Liver (tissue), 3 donors: Measurements from ENCODE around the gene GRIN1.

Experiments
- RAD21 ChIP-seq, 2 donors: IDR thresholded peaks; 2 replicates each; pipeline ENCODE4 v1.6.1; 2016; ENCODE audit warnings: antibody characterized with exemption in 2 of 2, mild to moderate bottlenecking in 2 of 2
- RXRA ChIP-seq, 2 donors: IDR thresholded peaks; 2 replicates each; pipeline ENCODE4 v1.6.1; 2017 to 2018; ENCODE audit warnings: antibody characterized with exemption in 2 of 2, mild to moderate bottlenecking in 1 of 2
- SP1 ChIP-seq: IDR thresholded peaks from 2 replicates; pipeline ENCODE4 v1.6.1; 2018; ENCODE audit warnings: antibody characterized with exemption, mild to moderate bottlenecking
- YY1 ChIP-seq: IDR thresholded peaks from 2 replicates; pipeline ENCODE4 v1.6.1; 2016; ENCODE audit warnings: antibody characterized with exemption, mild to moderate bottlenecking
- TF ChIP-seq, protein P1 (sequence below): fragments of 150-350 bp; IDR thresholded peaks from 2 replicates; pipeline ENCODE4 v1.5.1; 2017; ENCODE audit warnings: improper control_type of control experiment, low read depth, low read length; ENCODE audit not compliant: missing input control
- TF ChIP-seq, protein P2 (sequence below): IDR thresholded peaks from 2 replicates; pipeline ENCODE4 v1.6.1; 2016; ENCODE audit warnings: antibody characterized with exemption
- TF ChIP-seq, protein P3 (sequence below): IDR thresholded peaks from 2 replicates; pipeline ENCODE4 v1.6.1; 2016; ENCODE audit warnings: antibody characterized with exemption
- donor health status: healthy.
- donor health status: healthy.

DNA sequence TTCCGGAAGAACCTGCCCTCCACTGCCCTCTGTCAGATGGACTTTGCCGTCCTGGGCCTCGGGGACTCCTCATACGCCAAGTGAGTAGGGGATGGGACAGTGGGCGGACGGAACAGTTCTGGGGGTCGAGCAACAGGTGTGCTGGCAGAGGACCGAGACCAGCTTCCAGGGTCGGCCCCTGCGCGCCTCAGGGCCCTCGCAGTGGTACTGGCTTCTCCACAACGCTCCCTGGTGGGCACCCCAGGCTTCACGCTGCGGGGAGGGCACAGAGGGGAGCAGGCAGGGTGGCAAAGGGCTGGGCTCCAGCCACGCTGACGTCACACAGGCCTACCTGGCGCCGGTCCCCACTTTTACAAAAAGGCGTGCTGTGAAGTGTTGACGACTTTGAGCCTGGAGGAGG lies 73.6 kb downstream of the GRIN1 start:
- no peak for TF ChIP-seq YY1
- no peak for TF ChIP-seq RXRA (IDR thresholded peaks at IDR 0.05)
- TF ChIP-seq, protein P1, sequence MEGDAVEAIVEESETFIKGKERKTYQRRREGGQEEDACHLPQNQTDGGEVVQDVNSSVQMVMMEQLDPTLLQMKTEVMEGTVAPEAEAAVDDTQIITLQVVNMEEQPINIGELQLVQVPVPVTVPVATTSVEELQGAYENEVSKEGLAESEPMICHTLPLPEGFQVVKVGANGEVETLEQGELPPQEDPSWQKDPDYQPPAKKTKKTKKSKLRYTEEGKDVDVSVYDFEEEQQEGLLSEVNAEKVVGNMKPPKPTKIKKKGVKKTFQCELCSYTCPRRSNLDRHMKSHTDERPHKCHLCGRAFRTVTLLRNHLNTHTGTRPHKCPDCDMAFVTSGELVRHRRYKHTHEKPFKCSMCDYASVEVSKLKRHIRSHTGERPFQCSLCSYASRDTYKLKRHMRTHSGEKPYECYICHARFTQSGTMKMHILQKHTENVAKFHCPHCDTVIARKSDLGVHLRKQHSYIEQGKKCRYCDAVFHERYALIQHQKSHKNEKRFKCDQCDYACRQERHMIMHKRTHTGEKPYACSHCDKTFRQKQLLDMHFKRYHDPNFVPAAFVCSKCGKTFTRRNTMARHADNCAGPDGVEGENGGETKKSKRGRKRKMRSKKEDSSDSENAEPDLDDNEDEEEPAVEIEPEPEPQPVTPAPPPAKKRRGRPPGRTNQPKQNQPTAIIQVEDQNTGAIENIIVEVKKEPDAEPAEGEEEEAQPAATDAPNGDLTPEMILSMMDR, result no peak
- TF ChIP-seq, protein P2, sequence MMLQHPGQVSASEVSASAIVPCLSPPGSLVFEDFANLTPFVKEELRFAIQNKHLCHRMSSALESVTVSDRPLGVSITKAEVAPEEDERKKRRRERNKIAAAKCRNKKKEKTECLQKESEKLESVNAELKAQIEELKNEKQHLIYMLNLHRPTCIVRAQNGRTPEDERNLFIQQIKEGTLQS, result no peak
- TF ChIP-seq, protein P3, sequence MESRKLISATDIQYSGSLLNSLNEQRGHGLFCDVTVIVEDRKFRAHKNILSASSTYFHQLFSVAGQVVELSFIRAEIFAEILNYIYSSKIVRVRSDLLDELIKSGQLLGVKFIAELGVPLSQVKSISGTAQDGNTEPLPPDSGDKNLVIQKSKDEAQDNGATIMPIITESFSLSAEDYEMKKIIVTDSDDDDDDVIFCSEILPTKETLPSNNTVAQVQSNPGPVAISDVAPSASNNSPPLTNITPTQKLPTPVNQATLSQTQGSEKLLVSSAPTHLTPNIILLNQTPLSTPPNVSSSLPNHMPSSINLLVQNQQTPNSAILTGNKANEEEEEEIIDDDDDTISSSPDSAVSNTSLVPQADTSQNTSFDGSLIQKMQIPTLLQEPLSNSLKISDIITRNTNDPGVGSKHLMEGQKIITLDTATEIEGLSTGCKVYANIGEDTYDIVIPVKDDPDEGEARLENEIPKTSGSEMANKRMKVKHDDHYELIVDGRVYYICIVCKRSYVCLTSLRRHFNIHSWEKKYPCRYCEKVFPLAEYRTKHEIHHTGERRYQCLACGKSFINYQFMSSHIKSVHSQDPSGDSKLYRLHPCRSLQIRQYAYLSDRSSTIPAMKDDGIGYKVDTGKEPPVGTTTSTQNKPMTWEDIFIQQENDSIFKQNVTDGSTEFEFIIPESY, result no peak
- no peak for TF ChIP-seq RAD21 (IDR thresholded peaks at IDR 0.05)
- no peak for TF ChIP-seq SP1
